ENCODE measurements around the gene TWIST2. TPM values are rescaled to one million over a fixed set of nuclear protein-coding genes. Genes with fewer than 3 reads are reported as not detected.

The TWIST2 gene
- total RNA-seq, 2 donors from 2014 or later = 1.9 TPM; not detected in 1

DNA sequence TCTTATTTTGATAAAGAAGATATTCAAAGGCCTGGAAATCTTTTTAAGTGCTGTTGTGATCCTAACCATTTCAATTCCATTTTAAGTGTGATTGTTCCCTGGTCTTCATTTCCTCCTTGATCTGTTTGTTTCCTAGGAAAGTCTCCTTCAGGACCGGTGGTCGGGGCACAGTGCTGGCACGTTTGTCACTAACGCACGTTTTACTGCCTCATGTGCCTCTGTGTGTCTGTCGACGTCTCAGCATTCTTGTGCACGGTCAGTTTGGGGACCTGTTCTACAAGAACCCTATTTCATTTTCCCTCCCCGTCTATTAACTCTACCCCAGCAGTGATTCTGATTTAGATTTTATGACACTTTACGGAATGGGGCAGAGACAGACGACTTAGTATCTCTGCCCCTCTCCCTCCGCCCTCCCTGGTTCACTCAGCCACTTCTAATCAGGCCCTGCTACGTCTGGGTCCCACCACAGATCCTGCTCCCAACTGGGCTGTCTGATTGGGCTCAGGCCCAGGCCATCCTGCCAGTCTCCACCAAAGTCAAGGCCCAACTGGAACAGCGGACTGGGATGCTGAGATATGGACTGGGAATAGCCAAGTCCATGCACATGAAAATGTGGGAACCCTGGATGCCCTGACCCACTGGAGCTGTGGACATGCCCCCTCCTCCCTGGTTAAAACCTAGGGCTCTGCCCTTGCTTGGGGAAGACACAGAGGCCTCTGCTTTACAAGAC is 95.6 kb downstream of the TWIST2 start:
- DNase-seq = peak; percentile 26
- Histone ChIP-seq H3K4me1 (ENCODE audit: control insufficient read depth, insufficient read depth, low read length) (no peaks in the 10 kb centered on the region), H3K36me3 (ENCODE audit: control insufficient read depth, insufficient read depth, low read length) (no peaks in the 10 kb centered on the region), H3K9me3 (ENCODE audit: control insufficient read depth, low read length) (no peaks in the 10 kb centered on the region), H3K9ac (ENCODE audit: extremely low read depth, low read length, poor library complexity, severe bottlenecking) (no peak overlapping the region), H3K27ac (ENCODE audit: low read depth, low read length) (no peak overlapping the region), H3K4me3 (ENCODE audit: low read length) (no peak overlapping the region), H3K27me3 (ENCODE audit: control insufficient read depth, insufficient read depth, low read length, poor library complexity, severe bottlenecking) (no peaks in the 10 kb centered on the region)
- 85 to 91% methylated on average over 14 of the region's 14 CpGs for WGBS, 2 experiments (ENCODE audit: insufficient coverage in 1 of 2, insufficient read length in 1 of 2)
- Mint-ChIP-seq H3K27me3 (ENCODE audit: insufficient read depth) (no peaks in the 10 kb centered on the region), H3K36me3 (ENCODE audit: low read depth) (no peaks in the 10 kb centered on the region), H3K4me3 (no peak overlapping the region), H3K9me3 (no peaks in the 10 kb centered on the region), H3K27ac (no peak overlapping the region), H3K4me1 (no peaks in the 10 kb centered on the region)
- TF ChIP-seq, protein P1, sequence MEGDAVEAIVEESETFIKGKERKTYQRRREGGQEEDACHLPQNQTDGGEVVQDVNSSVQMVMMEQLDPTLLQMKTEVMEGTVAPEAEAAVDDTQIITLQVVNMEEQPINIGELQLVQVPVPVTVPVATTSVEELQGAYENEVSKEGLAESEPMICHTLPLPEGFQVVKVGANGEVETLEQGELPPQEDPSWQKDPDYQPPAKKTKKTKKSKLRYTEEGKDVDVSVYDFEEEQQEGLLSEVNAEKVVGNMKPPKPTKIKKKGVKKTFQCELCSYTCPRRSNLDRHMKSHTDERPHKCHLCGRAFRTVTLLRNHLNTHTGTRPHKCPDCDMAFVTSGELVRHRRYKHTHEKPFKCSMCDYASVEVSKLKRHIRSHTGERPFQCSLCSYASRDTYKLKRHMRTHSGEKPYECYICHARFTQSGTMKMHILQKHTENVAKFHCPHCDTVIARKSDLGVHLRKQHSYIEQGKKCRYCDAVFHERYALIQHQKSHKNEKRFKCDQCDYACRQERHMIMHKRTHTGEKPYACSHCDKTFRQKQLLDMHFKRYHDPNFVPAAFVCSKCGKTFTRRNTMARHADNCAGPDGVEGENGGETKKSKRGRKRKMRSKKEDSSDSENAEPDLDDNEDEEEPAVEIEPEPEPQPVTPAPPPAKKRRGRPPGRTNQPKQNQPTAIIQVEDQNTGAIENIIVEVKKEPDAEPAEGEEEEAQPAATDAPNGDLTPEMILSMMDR (conservative IDR thresholded peaks at IDR 0.05) = no peak

DNA sequence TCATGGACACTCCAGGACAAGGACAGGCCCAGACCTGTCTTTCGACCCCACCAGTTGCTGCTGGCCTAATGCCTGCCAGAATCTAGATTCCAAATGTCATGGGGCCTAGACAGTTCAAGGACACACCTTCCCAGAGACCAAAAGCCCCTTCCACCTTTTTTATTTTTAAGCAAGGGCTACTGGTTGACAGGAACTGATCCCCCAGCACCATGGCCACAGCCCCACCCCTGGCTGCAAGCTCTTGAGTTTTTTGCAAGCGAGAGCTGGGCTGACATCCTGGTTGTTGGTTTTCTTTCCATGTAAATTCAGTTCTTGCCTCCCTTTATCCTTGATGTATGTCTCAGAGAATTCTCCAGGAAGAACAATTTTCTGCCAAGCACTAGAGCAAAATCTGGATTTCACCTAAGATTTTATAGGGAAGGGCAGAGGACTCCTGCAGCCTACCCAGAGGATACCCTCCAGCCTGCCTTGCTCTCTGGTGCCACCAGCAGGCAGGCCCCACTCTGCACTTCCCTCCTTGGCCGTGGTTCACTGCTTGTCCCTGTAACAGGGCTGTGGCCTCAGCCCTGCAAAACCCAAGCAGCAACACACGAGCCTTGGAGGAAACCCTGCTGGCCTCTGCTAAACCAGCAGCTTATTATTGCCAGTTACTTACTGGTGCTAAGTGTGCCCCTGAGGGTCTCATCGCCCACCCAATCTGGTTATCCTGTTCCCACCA is 97.7 kb downstream of the TWIST2 start:
- H3K27ac ChIP-seq (ENCODE audit: low read depth, low read length) = no peak overlapping the region
- Mint-ChIP-seq H3K9me3 (no peaks in the 10 kb centered on the region), H3K4me3 (no peak overlapping the region), H3K27ac (no peak overlapping the region), H3K27me3 (ENCODE audit: insufficient read depth) (no peaks in the 10 kb centered on the region), H3K36me3 (ENCODE audit: low read depth) (no peaks in the 10 kb centered on the region), H3K4me1 (no peaks in the 10 kb centered on the region)
- WGBS, 2 experiments (ENCODE audit: insufficient coverage in 1 of 2, insufficient read length in 1 of 2) = 71 to 73% methylated on average over 5 of the region's 5 CpGs
- no peak overlapping the region for H3K4me3 ChIP-seq (ENCODE audit: low read length)
- H3K9ac ChIP-seq (ENCODE audit: extremely low read depth, low read length, poor library complexity, severe bottlenecking) = no peak overlapping the region
- H3K27me3 ChIP-seq (ENCODE audit: control insufficient read depth, insufficient read depth, low read length, poor library complexity, severe bottlenecking) = no peaks in the 10 kb centered on the region
- DNase-seq = peak; percentile 95
- no peaks in the 10 kb centered on the region for H3K9me3 ChIP-seq (ENCODE audit: control insufficient read depth, low read length)
- H3K4me1 ChIP-seq (ENCODE audit: control insufficient read depth, insufficient read depth, low read length) = no peaks in the 10 kb centered on the region
- no peaks in the 10 kb centered on the region for H3K36me3 ChIP-seq (ENCODE audit: control insufficient read depth, insufficient read depth, low read length)
- TF ChIP-seq, protein P1 (conservative IDR thresholded peaks at IDR 0.05) = peak; percentile 96

DNA sequence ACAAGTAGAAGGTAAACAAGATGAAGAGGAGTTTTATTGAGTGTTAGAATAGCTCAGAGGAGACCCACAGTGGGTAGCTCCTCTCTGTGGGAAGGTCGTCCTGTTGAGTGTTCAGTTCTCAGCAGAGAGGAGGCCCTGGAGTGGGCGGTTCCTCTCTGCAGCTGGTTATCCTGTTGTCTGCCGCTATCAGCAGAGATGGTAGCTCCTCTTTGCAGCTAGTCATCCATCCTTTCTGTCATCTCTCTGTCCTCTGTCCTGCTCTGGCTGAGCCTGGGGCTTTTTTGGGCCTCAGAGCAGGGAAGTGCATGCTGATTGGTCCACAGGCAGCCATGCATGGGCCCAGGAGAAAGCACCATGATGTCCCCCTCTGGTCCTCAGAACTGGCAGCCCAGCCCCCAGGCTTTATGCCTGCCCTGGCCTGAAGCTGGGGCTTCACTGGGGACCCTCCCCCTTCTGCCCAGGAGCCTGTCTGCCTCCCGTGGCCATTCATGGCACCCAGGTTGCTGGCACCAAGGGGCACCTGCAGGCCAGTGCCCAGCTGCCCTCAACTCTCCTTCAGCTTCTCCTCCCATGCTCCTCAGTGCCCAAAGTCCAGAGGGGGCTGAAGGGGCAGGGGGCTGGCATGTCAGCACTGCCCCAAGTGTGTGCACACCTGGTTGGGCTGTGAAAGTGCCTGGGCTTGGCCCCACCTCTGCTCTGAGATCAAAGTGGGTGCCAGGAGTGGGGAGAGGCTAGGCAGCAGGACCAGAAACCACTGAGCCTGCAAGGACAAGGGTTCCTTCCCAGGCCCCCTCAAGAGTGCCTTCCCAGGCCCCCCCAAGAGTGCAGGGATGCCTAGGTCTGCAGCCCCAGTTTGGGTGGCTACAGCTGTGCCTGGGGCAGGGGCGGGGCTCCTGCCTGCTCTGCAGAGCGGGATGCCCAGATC is 98.7 kb downstream of the TWIST2 start:
- H3K27me3 ChIP-seq (ENCODE audit: control insufficient read depth, insufficient read depth, low read length, poor library complexity, severe bottlenecking) = no peaks in the 10 kb centered on the region
- H3K9me3 Mint-ChIP-seq = no peaks in the 10 kb centered on the region
- no peaks in the 10 kb centered on the region for H3K36me3 Mint-ChIP-seq (ENCODE audit: low read depth)
- TF ChIP-seq, protein P1 (conservative IDR thresholded peaks at IDR 0.05) = no peak
- no peak overlapping the region for H3K27ac ChIP-seq (ENCODE audit: low read depth, low read length)
- 91 to 97% methylated on average over 5 to 6 of the region's 6 CpGs for WGBS, 2 experiments (ENCODE audit: insufficient coverage in 1 of 2, insufficient read length in 1 of 2)
- no peaks in the 10 kb centered on the region for H3K4me1 ChIP-seq (ENCODE audit: control insufficient read depth, insufficient read depth, low read length)
- no peak overlapping the region for H3K9ac ChIP-seq (ENCODE audit: extremely low read depth, low read length, poor library complexity, severe bottlenecking)
- H3K9me3 ChIP-seq (ENCODE audit: control insufficient read depth, low read length) = no peaks in the 10 kb centered on the region
- no peaks in the 10 kb centered on the region for H3K4me1 Mint-ChIP-seq
- no peak overlapping the region for H3K4me3 ChIP-seq (ENCODE audit: low read length)
- peak; percentile 35 for DNase-seq
- no peak overlapping the region for H3K27ac Mint-ChIP-seq
- H3K4me3 Mint-ChIP-seq = no peak overlapping the region
- H3K36me3 ChIP-seq (ENCODE audit: control insufficient read depth, insufficient read depth, low read length) = no peaks in the 10 kb centered on the region
- H3K27me3 Mint-ChIP-seq (ENCODE audit: insufficient read depth) = no peaks in the 10 kb centered on the region

Data from endodermal cell (in vitro differentiated cells).